Suppressor macrophage treated with lipopolysaccharide for 4 hours (primary cell): ENCODE data around the gene GABARAPL1.

ENCODE experiments used
- DNase-seq: peaks from one replicate; pipeline ENCODE4 v3.0.0-alpha.2; 2020

GABARAPL1 gene

GRCh38 chr12:10235761-10236631 lies 23.3 kb downstream of the GABARAPL1 start:
- DNase-seq = peak; percentile 63

GRCh38 chr12:10236720-10237119 lies 24.0 kb downstream of the GABARAPL1 start:
- no peak for DNase-seq

GRCh38 chr12:10238526-10238925 lies 25.8 kb downstream of the GABARAPL1 start:
- DNase-seq = no peak

- DNase-seq = no peak
These were observed 28.6 kb downstream of the GABARAPL1 start for GRCh38 chr12:10241290-10241689.

GRCh38 chr12:10241727-10242126 lies 29.1 kb downstream of the GABARAPL1 start:
- DNase-seq = no peak

- no peak for DNase-seq
These were observed 29.9 kb downstream of the GABARAPL1 start for GRCh38 chr12:10242539-10242938.

GRCh38 chr12:10243818-10244520 lies 31.3 kb downstream of the GABARAPL1 start:
- DNase-seq = peak; percentile 56

GRCh38 chr12:10247436-10248058 lies 34.9 kb downstream of the GABARAPL1 start:
- DNase-seq = no peak

GRCh38 chr12:10249690-10250455 lies 37.2 kb downstream of the GABARAPL1 start:
- no peak for DNase-seq

- no peak for DNase-seq
These were observed 39.0 kb downstream of the GABARAPL1 start for GRCh38 chr12:10251669-10252068.

GRCh38 chr12:10252201-10252600 lies 39.5 kb downstream of the GABARAPL1 start:
- DNase-seq = no peak

- no peak for DNase-seq
These were observed 43.4 kb downstream of the GABARAPL1 start for GRCh38 chr12:10256064-10256463.

GRCh38 chr12:10260927-10261326 lies 48.2 kb downstream of the GABARAPL1 start:
- no peak for DNase-seq

- DNase-seq = no peak
These were observed 55.4 kb downstream of the GABARAPL1 start for GRCh38 chr12:10268037-10268436.

GRCh38 chr12:10272467-10272866 lies 59.8 kb downstream of the GABARAPL1 start:
- DNase-seq = no peak
